ENCODE data around the gene SDK1. TPM values are rescaled to one million over a fixed set of nuclear protein-coding genes. Genes with fewer than 3 reads are reported as not detected.

The SDK1 gene
- total and polyA plus RNA-seq, 2 donors (not counting 3 experiments of a cell fraction or from before 2014, with no cell fraction given) = 1.6 to 3.9 TPM

- H3K4me1 ChIP-seq (ENCODE audit: control insufficient read depth, extremely low read depth, insufficient read depth, low read length) = no peaks in the 10 kb centered on the region
- TF ChIP-seq, protein P1, sequence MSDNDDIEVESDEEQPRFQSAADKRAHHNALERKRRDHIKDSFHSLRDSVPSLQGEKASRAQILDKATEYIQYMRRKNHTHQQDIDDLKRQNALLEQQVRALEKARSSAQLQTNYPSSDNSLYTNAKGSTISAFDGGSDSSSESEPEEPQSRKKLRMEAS (IDR thresholded peaks at IDR 0.05; ENCODE audit: insufficient read depth, insufficient read length) = no peak
- TF ChIP-seq POLR2AphosphoS5 (IDR thresholded peaks at IDR 0.05; ENCODE audit: insufficient read depth, low read depth, low read length) (no peak), EZH2 (IDR thresholded peaks at IDR 0.05; ENCODE audit: borderline replicate concordance, low read depth, low read length, severe bottlenecking) (no peak), MYC (IDR thresholded peaks at IDR 0.05; ENCODE audit: low read depth, low read length) (no peak)
- TF ChIP-seq, protein P2, sequence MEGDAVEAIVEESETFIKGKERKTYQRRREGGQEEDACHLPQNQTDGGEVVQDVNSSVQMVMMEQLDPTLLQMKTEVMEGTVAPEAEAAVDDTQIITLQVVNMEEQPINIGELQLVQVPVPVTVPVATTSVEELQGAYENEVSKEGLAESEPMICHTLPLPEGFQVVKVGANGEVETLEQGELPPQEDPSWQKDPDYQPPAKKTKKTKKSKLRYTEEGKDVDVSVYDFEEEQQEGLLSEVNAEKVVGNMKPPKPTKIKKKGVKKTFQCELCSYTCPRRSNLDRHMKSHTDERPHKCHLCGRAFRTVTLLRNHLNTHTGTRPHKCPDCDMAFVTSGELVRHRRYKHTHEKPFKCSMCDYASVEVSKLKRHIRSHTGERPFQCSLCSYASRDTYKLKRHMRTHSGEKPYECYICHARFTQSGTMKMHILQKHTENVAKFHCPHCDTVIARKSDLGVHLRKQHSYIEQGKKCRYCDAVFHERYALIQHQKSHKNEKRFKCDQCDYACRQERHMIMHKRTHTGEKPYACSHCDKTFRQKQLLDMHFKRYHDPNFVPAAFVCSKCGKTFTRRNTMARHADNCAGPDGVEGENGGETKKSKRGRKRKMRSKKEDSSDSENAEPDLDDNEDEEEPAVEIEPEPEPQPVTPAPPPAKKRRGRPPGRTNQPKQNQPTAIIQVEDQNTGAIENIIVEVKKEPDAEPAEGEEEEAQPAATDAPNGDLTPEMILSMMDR (IDR thresholded peaks at IDR 0.05; ENCODE audit: extremely low read depth in 1 of 2, insufficient read depth in 1 of 2, low read depth in 1 of 2, low read length in 2 of 2) = no peak
These were observed 114.8 kb downstream of the SDK1 start for GRCh38 chr7:3415861-3416312.

More at GRCh38 chr7:3415861-3416312, 114.8 kb downstream of the SDK1 start:
- POLR2A ChIA-PET = no interaction called here
- H3K27ac ChIP-seq (ENCODE audit: insufficient read depth, low read depth, low read length) = no peak overlapping the region
- intact Hi-C loops (cut with micrococcal nuclease) (no loop called here), dilution Hi-C loops (cut with MboI; ENCODE audit: extremely low pct_ligation_motif_present, low sequenced_read_pairs) (no loop called here)
- no peak overlapping the region for H3K9ac ChIP-seq (replicated peaks; ENCODE audit: extremely low read depth, insufficient read depth, low read length)
- no TSS peak for BruUV-seq (replicated peaks)
- CTCF ChIA-PET = interaction anchor here (1.5 to 2.0 kb wide), 2 partner anchors 13 to 15 kb away, joined by 3 to 5 read pairs; no protein-coding TSS in a partner anchor
- no peak overlapping the region for H2AFZ ChIP-seq (ENCODE audit: low read depth, low read length)
- no peaks in the 10 kb centered on the region for H3K9me3 ChIP-seq (replicated peaks; ENCODE audit: control insufficient read depth, insufficient read depth, low read length)
- no peaks in the 10 kb centered on the region for H3K79me2 ChIP-seq (ENCODE audit: control insufficient read depth, insufficient read depth, low read length)
- DNase-seq (ENCODE audit: low read depth, low spot score) (no peak), FAIRE-seq (no peak)
- H3K4me2 ChIP-seq (ENCODE audit: insufficient read depth, low read length) = no peak overlapping the region
- no peak overlapping the region for H3K4me3 ChIP-seq (replicated peaks in 1 of 3; ENCODE audit: insufficient read depth in 1 of 3, low read depth in 1 of 3, low read length in 3 of 3)
- no peaks in the 10 kb centered on the region for H3K36me3 ChIP-seq (ENCODE audit: control insufficient read depth in 2 of 2, extremely low read depth in 1 of 2, insufficient read depth in 2 of 2, low read length in 2 of 2)
- no peaks in the 10 kb centered on the region for H4K20me1 ChIP-seq (replicated peaks; ENCODE audit: control insufficient read depth, extremely low read depth, insufficient read depth, low read length)
- no peaks in the 10 kb centered on the region for H3K27me3 ChIP-seq (ENCODE audit: control insufficient read depth in 2 of 2, insufficient read depth in 2 of 2, low read length in 2 of 2)
- no peaks in the 10 kb centered on the region for H3K9me1 ChIP-seq (replicated peaks; ENCODE audit: control insufficient read depth, extremely low read depth, insufficient read depth, low read length)

Measured in endothelial cell of umbilical vein (primary cell).